Measurements from ENCODE around the gene CCDC110.

Gene CCDC110

DNA sequence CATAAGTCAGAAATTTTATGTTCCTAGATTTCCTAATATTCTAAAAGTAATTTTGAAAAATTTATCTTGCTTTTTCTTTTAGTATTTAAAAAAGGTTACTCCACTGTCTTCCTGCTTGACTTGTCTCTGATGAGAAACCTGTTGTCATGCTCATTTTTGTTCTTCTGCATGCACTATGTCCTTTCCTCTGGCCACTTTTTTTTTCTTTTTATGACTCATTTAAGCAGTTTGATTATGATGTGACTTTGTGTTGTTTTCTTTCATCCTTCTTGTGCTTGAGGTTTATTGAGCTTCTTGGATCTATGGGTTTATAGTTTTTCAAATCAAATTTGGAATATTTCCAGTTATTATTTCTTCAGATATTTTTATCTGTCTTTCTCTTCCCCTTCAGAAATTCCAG lies 33.7 kb downstream of the CCDC110 start:
- H3K27ac ChIP-seq (ENCODE audit: low read length, poor library complexity, severe bottlenecking): no peak overlapping the region
- no peak overlapping the region for H2AFZ ChIP-seq (ENCODE audit: low read depth, low read length)
- DNase-seq: no peak
- H3K23ac ChIP-seq (ENCODE audit: low read length in 2 of 2): no peak overlapping the region
- no peaks in the 10 kb centered on the region for H3K9me3 ChIP-seq (ENCODE audit: control insufficient read depth, low read length)
- H3K79me1 ChIP-seq (replicated peaks; ENCODE audit: low read length, poor library complexity, severe bottlenecking): no peaks in the 10 kb centered on the region
- no peak overlapping the region for H3K9ac ChIP-seq (ENCODE audit: low read length)
- H3K36me3 ChIP-seq (ENCODE audit: control insufficient read depth in 1 of 2, insufficient read depth in 2 of 2, low read depth in 1 of 2, low read length in 2 of 2): no peaks in the 10 kb centered on the region
- no peak overlapping the region for H3K4me2 ChIP-seq (ENCODE audit: low read length, poor library complexity, severe bottlenecking)
- no peak overlapping the region for H3K4me3 ChIP-seq (ENCODE audit: insufficient read depth in 1 of 2, low read depth in 1 of 2, low read length in 2 of 2)
- no peak overlapping the region for H2AK5ac ChIP-seq (ENCODE audit: low read length, severe bottlenecking)
- H2BK120ac ChIP-seq (ENCODE audit: low read depth, low read length): no peak overlapping the region
- H4K8ac ChIP-seq (ENCODE audit: low read length): no peak overlapping the region
- H3K4me1 ChIP-seq (ENCODE audit: control insufficient read depth, insufficient read depth, low read depth, low read length): no peaks in the 10 kb centered on the region
- no peak overlapping the region for H2BK12ac ChIP-seq (ENCODE audit: low read length in 2 of 2)
- no peak overlapping the region for H2BK15ac ChIP-seq (ENCODE audit: low read depth, poor library complexity, severe bottlenecking)
- no peak overlapping the region for H3K14ac ChIP-seq (ENCODE audit: low read length in 2 of 2)
- no peaks in the 10 kb centered on the region for H3K27me3 ChIP-seq (ENCODE audit: control insufficient read depth in 1 of 2, insufficient read depth in 1 of 2, low read length in 2 of 2)
- H2BK5ac ChIP-seq (ENCODE audit: low read depth, low read length, poor library complexity, severe bottlenecking): no peak overlapping the region
- no peak overlapping the region for H3K4ac ChIP-seq (ENCODE audit: low read depth in 1 of 2, low read length in 2 of 2)
- H4K91ac ChIP-seq (ENCODE audit: low read length): no peak overlapping the region
- no peak overlapping the region for H3K18ac ChIP-seq (ENCODE audit: low read depth in 1 of 2, low read length in 2 of 2)

DNA sequence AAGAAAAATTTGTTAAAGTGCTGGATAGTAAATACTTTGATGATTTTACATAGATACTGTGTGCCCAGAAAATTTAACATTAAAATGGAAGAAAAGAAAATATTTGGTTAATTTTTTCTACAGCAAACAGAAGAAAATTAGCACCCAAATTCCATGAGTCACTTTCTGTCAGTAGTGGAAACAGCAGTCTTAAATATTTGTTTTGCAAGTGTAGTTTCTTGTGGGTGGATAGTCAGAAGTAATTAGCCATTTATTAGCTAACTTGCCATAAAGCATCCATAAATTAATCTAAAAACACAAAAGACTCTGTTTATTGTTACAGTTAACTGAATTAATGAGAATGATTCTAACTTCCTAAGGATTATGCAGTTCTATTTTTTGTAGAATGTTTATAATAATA lies 36.1 kb downstream of the CCDC110 start:
- Histone ChIP-seq H4K8ac (ENCODE audit: low read length) (no peak overlapping the region), H2BK120ac (ENCODE audit: low read depth, low read length) (no peak overlapping the region), H3K4me2 (ENCODE audit: low read length, poor library complexity, severe bottlenecking) (no peak overlapping the region), H4K91ac (ENCODE audit: low read length) (no peak overlapping the region), H2BK15ac (ENCODE audit: low read depth, poor library complexity, severe bottlenecking) (no peak overlapping the region), H2BK12ac (ENCODE audit: low read length in 2 of 2) (no peak overlapping the region), H3K14ac (ENCODE audit: low read length in 2 of 2) (no peak overlapping the region), H2BK5ac (ENCODE audit: low read depth, low read length, poor library complexity, severe bottlenecking) (no peak overlapping the region), H2AFZ (ENCODE audit: low read depth, low read length) (no peak overlapping the region), H3K4me1 (ENCODE audit: control insufficient read depth, insufficient read depth, low read depth, low read length) (no peaks in the 10 kb centered on the region), H2AK5ac (ENCODE audit: low read length, severe bottlenecking) (no peak overlapping the region), H3K9ac (ENCODE audit: low read length) (no peak overlapping the region), H3K4ac (ENCODE audit: low read depth in 1 of 2, low read length in 2 of 2) (no peak overlapping the region), H3K27ac (ENCODE audit: low read length, poor library complexity, severe bottlenecking) (no peak overlapping the region), H3K36me3 (ENCODE audit: control insufficient read depth in 1 of 2, insufficient read depth in 2 of 2, low read depth in 1 of 2, low read length in 2 of 2) (no peaks in the 10 kb centered on the region), H3K4me3 (ENCODE audit: insufficient read depth in 1 of 2, low read depth in 1 of 2, low read length in 2 of 2) (no peak overlapping the region), H3K27me3 (ENCODE audit: control insufficient read depth in 1 of 2, insufficient read depth in 1 of 2, low read length in 2 of 2) (no peaks in the 10 kb centered on the region), H3K23ac (ENCODE audit: low read length in 2 of 2) (no peak overlapping the region), H3K18ac (ENCODE audit: low read depth in 1 of 2, low read length in 2 of 2) (no peak overlapping the region), H3K79me1 (replicated peaks; ENCODE audit: low read length, poor library complexity, severe bottlenecking) (no peaks in the 10 kb centered on the region), H3K9me3 (ENCODE audit: control insufficient read depth, low read length) (no peaks in the 10 kb centered on the region)
- no peak for DNase-seq

DNA sequence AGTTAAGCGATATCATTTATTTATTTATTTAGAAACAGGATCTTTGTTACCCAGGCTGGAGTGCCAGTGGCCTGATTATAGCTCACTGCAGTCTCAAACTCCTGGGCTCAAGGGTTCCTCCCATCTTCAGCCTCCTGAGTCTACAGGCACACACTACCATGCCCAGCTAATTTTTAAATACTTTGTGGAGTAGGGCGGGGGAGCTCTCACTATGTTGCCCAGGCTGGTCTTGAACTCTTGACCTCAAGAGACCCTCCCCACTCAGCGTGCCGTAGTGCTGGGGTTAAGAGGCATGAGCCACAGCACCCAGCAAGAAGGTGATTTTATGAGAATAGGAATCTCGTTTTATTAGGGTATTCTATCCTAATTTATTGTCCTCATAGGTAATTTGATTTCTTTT lies 41.9 kb downstream of the CCDC110 start:
- Histone ChIP-seq H4K91ac (ENCODE audit: low read length) (no peak overlapping the region), H3K18ac (ENCODE audit: low read depth in 1 of 2, low read length in 2 of 2) (no peak overlapping the region), H3K4ac (ENCODE audit: low read depth in 1 of 2, low read length in 2 of 2) (no peak overlapping the region), H3K4me1 (ENCODE audit: control insufficient read depth, insufficient read depth, low read depth, low read length) (peaks cover 3% of the 10 kb centered on the region), H2BK5ac (ENCODE audit: low read depth, low read length, poor library complexity, severe bottlenecking) (no peak overlapping the region), H3K9me3 (ENCODE audit: control insufficient read depth, low read length) (no peaks in the 10 kb centered on the region), H2BK15ac (ENCODE audit: low read depth, poor library complexity, severe bottlenecking) (no peak overlapping the region), H3K27me3 (ENCODE audit: control insufficient read depth in 1 of 2, insufficient read depth in 1 of 2, low read length in 2 of 2) (no peaks in the 10 kb centered on the region), H3K14ac (ENCODE audit: low read length in 2 of 2) (no peak overlapping the region), H3K9ac (ENCODE audit: low read length) (no peak overlapping the region), H2AFZ (ENCODE audit: low read depth, low read length) (no peak overlapping the region), H3K27ac (ENCODE audit: low read length, poor library complexity, severe bottlenecking) (no peak overlapping the region), H3K36me3 (ENCODE audit: control insufficient read depth in 1 of 2, insufficient read depth in 2 of 2, low read depth in 1 of 2, low read length in 2 of 2) (no peaks in the 10 kb centered on the region), H4K8ac (ENCODE audit: low read length) (no peak overlapping the region), H3K4me2 (ENCODE audit: low read length, poor library complexity, severe bottlenecking) (no peak overlapping the region), H3K79me1 (replicated peaks; ENCODE audit: low read length, poor library complexity, severe bottlenecking) (peaks cover 6% of the 10 kb centered on the region), H3K23ac (ENCODE audit: low read length in 2 of 2) (no peak overlapping the region), H3K4me3 (ENCODE audit: insufficient read depth in 1 of 2, low read depth in 1 of 2, low read length in 2 of 2) (no peak overlapping the region), H2AK5ac (ENCODE audit: low read length, severe bottlenecking) (no peak overlapping the region), H2BK12ac (ENCODE audit: low read length in 2 of 2) (no peak overlapping the region), H2BK120ac (ENCODE audit: low read depth, low read length) (no peak overlapping the region)
- no peak for DNase-seq
- WGBS: no CpG with 5 or more reads among the region's 5 CpGs

DNA sequence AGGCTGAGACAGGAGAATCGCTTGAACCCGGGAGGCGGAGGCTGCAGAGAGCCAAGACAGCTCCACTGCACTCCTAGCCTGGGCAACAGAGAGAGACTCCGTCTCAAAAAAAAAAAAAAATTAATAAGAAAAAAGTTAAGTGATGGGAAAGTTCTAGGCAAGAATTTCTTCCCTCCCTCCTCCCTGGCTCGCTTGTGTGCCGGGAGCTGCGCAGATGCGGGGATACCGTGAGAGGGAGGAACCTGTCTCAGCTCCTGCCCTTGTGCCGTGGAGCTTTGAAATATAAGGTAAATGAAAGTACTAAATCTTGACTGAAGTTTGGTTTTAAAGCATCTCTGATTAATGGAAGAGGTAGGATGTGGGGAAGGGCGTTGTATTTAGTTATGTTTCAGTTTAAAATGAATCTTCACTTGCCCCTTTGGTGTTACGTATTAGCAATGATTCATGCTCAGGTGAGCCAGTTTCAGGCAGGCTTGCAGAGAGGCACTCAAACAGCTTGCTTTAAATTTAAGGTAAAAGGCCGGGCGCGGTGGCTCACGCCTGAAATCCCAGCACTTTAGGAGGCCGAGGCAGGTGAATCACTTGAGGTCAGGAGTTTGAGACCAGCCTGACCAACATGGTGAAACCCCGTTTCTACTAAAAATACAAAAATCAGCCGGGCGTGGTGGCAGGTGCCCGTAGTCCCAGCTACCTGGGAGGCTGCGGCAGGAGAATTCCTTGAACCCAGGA lies 44.4 kb downstream of the CCDC110 start:
- Histone ChIP-seq H3K4me1 (ENCODE audit: control insufficient read depth, insufficient read depth, low read depth, low read length) (peaks cover 5% of the 10 kb centered on the region), H2AK5ac (ENCODE audit: low read length, severe bottlenecking) (no peak overlapping the region), H3K27ac (ENCODE audit: low read length, poor library complexity, severe bottlenecking) (no peak overlapping the region), H3K23ac (ENCODE audit: low read length in 2 of 2) (no peak overlapping the region), H3K9me3 (ENCODE audit: control insufficient read depth, low read length) (no peaks in the 10 kb centered on the region), H3K4ac (ENCODE audit: low read depth in 1 of 2, low read length in 2 of 2) (no peak overlapping the region), H3K14ac (ENCODE audit: low read length in 2 of 2) (no peak overlapping the region), H4K8ac (ENCODE audit: low read length) (no peak overlapping the region), H2BK120ac (ENCODE audit: low read depth, low read length) (no peak overlapping the region), H4K91ac (ENCODE audit: low read length) (no peak overlapping the region), H3K18ac (ENCODE audit: low read depth in 1 of 2, low read length in 2 of 2) (no peak overlapping the region), H3K4me3 (ENCODE audit: insufficient read depth in 1 of 2, low read depth in 1 of 2, low read length in 2 of 2) (no peak overlapping the region), H3K36me3 (ENCODE audit: control insufficient read depth in 1 of 2, insufficient read depth in 2 of 2, low read depth in 1 of 2, low read length in 2 of 2) (no peaks in the 10 kb centered on the region), H3K79me1 (replicated peaks; ENCODE audit: low read length, poor library complexity, severe bottlenecking) (peaks cover 12% of the 10 kb centered on the region), H2BK5ac (ENCODE audit: low read depth, low read length, poor library complexity, severe bottlenecking) (no peak overlapping the region), H3K4me2 (ENCODE audit: low read length, poor library complexity, severe bottlenecking) (no peak overlapping the region), H3K27me3 (ENCODE audit: control insufficient read depth in 1 of 2, insufficient read depth in 1 of 2, low read length in 2 of 2) (no peaks in the 10 kb centered on the region), H3K9ac (ENCODE audit: low read length) (no peak overlapping the region), H2AFZ (ENCODE audit: low read depth, low read length) (no peak overlapping the region), H2BK15ac (ENCODE audit: low read depth, poor library complexity, severe bottlenecking) (no peak overlapping the region), H2BK12ac (ENCODE audit: low read length in 2 of 2) (no peak overlapping the region)
- WGBS: 89% methylated on average over 22 of the region's 22 CpGs
- no peak for DNase-seq
